HG03432 (cell line): ENCODE data around the gene GIPC3.
"Not testable (repeated sequence)": the region's sequence is repeated elsewhere in the genome, so short reads cannot be mapped to it uniquely, and the experiment has no call there.

Source experiments
- ATAC-seq: cut with Tn5 transposase; IDR thresholded peaks from one replicate; pipeline ENCODE4 v1.9.1; 2021; ENCODE audit warnings: mild to moderate bottlenecking, moderate library complexity; ENCODE audit not compliant: unreplicated experiment

The GIPC3 gene

DNA sequence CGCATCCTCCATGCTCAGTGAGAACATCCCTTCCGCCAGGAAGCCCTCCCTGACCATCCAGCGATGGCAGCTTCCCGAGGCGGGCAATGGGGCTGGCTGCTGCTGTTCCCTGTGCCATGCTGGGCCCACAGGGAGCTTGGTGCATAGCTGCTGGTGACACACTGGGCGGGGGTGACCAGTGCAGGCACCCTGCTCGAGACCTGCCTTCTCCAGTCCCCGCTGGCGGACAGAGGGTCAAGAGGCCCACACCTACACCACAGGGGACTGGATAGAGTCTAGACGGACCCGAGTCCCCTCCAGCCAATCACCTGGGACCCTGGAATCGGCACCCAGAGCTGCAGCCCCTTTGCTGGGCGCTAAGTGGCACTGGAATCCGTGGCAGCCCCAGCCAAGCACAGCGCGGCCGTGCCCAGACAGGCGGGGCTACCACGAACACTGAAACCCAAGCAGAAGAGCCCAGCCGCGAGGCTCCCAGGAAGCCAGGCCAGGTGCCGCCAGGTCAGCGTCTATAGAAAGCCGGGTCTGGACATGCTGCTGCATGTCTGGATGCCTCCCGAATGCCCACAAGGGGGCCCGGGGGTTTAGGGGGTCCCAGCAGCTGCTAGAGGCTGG lies 30.4 kb downstream of the GIPC3 start:
- ATAC-seq, result no peak

DNA sequence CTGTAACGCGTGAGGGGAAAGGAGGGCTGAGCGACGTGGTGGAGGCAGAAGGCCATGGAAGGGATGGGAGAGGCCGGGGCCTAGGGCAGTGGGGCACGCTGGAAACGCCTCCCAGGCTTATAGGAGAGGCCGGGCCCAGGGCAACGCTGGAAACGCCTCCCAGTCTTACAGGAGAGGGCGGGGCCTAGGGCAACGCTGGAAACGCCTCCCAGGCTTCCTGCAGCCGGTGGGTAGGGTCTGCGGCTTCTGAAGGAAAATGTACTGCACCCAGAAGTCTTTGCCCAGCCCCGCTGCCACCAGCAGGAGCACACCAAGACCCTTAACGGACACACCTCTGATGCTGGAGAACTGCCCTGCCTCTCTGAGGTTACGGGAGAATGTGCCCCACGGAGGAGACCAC lies 32.2 kb downstream of the GIPC3 start:
- ATAC-seq, result no peak

GRCh38 chr19:3618144-3618810 lies 33.0 kb downstream of the GIPC3 start:
- no peak for ATAC-seq

DNA sequence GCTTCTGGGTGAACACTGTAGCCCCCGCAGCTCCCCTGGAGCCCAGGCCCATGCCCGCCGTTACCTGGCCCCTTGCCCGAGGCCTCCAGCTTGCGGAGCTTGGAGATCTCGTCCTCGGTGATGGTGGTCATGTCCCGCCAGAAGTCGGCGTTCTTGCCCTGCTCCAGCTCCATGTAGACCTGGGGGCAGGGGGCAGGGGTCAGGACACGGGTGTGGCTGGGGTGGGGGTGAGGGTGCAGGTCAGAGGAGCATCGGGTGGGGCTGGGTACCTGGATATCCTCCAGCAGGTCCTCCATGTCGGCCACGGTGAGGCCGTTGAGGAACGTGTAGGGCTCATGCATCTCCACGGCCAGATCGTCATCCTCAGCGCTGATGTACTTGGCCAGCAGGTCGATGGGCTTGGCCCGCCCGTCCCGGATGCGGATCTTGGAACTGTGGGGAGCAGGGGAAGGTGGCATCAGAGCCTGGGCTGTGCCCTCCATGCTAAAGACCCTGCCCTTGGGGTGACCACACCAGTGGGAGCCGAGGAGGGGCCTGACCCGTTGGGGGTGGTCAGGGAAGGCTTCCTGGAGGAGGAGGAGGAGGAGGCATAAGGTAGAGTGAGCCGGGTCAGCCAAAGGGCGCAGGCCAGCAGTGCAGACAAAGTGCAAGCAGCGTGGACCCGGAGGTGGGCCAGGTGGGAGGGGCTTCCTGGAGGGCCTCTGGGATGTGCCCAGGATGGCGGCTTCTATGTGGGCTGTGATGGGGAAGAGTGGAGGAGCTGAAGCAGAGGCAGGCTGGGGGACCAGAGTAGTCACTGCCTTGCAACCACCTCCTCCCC lies 33.7 kb downstream of the GIPC3 start:
- ATAC-seq, result no peak

- ATAC-seq, result no peak
Observed at GRCh38 chr19:3619631-3620012, 34.3 kb downstream of the GIPC3 start.

GRCh38 chr19:3620145-3620816 lies 35.0 kb downstream of the GIPC3 start:
- no peak for ATAC-seq

DNA sequence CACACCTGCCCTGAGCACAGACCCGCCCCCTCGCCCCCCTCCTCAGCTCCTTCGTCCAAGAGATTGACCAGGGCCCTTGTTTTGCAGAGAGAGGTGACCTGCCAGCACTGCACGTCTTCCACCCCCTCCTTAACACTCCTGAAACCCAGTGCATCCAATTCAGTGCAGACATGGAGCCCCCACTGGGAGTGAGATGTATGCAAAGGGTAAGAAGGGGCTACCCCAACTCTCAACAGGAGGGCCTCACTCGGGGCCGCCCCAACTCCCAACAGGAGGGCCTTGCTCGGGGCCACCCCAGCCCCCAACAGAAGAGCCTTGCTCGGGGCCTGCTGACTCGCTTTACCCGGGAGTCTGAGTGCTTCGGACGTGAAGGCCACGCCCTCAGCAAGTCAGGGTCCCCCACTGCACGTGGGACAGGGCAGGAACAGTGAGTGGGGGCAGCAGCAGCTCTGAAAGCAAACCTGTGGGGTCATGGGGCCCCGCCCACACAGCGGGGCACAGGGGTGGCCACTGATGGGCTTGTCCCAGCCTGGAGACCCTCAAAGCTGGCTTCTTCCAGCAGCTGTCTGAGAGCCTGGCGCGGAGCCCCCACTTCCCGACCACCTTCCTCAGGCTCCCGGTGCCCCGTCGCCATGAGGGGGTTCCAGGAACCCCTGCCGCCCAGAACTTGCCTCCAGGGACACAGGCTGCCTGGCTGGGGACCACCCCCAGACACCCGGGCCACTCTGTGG lies 35.7 kb downstream of the GIPC3 start:
- no peak for ATAC-seq

DNA sequence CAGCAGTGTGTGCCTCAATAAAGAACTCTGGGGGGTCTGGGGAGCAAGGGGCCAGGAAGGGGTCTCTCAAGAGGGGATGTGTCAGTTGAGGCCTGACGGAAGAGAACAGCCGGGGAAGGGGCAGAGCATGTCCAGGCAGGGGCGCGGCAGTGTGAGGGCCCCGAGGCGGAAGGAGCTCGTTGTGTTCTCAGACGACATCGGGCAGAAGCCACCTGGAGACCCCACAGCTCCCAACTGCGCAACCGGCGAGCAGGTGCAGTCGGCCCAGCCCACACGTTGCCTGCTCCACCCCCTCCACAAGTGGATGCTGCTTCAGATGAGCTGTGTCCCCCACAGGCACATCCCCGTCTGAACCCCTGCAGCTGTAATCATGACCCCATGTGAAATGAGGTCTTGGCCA lies 36.4 kb downstream of the GIPC3 start:
- no peak for ATAC-seq

- no peak for ATAC-seq
Observed at GRCh38 chr19:3622224-3622623, 36.9 kb downstream of the GIPC3 start.

DNA sequence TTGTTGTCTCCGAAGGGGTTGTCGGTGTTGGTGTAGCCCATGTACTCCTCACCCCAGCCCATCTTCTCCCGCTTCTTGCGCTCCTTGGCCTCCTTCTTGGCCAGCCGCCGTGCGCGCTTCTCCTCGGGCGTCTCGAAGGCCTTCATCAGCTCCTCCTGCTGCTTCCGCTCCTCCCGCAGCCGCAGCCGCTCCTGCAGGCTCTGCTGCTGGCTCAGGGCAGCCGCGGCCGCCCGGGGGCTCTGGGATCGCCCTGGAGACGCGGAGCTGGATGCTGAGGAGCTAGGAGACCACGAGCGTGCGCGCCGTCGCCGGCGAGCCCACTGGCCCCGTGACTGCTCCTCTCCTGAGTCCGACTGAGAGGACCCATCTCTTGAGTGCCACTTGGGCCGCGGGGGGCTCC lies 38.4 kb downstream of the GIPC3 start:
- ATAC-seq, result no peak

DNA sequence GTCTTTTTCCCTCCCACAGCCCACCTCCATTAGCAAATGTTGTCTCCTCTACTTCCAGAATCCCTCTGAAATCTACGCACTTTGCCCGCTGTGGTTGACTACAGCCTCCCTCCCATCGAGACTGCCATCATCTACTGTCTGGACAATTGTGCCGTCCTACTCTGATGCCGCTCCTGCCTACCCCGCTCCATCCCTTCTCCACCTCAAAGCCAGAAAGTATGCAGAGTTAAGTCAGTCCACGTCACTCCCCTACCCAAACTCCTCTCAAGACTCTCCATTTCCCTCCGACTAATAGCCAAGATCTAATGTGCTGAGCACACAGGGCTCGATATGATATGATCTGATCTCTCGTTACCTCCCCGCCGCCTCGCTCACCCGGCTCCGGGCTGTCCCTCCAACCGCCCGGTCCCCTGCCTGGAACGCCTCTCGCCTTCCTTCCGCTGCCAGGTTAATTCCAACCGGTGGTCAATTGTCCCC lies 40.8 kb downstream of the GIPC3 start:
- peak; percentile 5 for ATAC-seq

DNA sequence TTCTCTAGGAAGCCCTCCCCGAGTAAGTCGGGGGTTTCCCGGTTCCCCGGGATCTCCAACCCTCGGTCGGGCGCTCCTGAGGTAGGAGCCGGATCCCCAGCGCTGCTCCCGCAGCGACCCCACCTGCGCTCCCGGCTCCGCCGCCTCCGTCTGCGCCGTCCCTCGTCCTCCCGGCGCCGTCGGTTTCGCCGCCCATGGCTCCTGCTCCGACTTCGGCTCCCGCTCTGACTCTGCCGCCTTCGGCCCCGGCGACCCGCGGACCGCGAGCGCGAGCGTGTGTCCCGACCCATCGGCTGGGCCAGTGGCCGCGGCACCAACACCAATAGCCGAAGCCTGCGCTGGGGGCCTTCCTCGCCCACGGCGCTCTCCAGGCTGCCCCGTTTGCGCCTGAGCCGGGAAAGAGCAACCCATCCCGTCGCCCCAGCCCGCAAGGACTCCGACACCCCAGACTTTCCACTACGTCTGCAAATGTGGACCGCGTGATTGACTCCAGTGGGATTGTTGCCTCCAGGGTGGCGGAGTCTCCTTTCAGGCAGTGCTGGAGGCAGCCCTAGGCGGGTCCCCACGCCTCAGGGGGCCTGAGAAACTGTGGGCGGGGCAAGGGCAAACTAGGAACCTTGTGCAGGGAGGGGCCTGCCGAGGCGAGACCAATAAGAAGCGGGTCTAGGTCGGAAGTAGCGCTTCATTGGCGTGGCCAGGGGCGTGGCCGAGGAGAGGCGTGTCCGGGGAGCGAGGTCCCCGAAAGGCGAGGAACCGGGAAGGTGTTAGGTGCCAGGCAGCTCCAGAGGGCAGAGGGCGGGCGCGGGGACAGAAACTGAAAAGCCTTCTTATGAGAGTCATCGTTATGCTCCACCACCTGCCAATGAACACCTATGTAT lies 41.4 kb downstream of the GIPC3 start, which contains the start of gene CACTIN:
Gene CACTIN (minus strand): TSS at position 318 of the 878 bp plus-strand sequence. CDS start 28 bp downstream, at position 290.
- ATAC-seq, result peak; percentile 82

DNA sequence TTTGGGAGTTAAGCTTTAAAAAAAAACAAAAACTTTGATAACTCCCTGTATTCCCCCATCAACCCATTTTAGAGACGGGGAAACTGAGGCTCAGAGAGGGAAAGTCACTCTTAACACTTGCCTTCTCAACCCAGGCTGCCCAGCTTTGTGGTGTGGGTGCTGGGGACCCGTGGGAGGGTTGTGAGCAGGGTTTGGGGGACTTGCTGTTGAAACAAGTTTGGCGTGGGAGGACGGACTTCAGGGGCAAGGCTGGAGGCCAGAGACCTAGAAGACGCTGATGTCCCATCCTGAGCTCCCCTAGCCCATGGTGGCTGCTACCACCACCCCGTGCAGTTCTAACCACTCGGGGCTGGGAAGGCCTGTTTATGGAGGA lies 42.1 kb downstream of the GIPC3 start:
- ATAC-seq, result no peak

DNA sequence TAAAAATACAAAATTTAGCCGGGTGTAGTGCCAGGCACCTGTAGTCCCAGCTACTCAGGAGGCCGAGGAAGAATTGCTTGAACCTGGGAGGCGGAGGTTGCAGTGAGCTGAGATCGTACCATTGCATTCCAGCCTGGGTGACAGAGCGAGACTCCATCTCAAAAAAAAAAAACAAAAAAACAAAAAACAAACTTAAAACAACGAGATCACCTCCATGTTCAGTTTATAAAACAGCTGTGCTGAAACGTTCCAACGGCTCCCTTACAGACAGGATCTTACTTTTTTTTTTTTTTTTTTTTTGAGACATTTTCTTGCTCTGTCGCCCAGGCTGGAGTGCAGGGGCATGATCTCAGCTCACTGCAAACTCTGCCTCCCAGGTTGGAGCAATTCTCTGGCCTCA lies 43.5 kb downstream of the GIPC3 start:
- ATAC-seq, result not testable (repeated sequence)

GRCh38 chr19:3631053-3631861 lies 46.0 kb downstream of the GIPC3 start:
- no peak for ATAC-seq

DNA sequence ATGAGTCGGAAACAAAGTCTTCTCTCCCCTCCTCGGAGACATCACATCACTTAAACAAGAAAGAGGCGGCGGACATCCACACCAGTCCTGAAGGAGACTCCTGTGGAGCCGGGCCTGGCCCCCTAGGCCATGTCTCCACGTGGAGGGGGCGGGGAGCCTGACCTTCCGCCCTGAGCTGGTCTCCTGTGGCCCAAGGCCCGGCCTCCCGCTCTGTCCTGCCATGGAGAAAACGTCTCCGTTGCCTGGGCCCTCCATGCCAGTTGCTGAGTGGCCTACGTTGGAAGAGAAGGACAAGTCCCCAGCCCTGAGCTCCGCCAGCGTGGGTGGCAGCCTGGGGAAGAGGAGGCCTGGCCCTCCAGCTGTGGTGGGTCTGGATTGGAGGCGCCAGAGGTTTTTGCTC lies 46.8 kb downstream of the GIPC3 start:
- no peak for ATAC-seq

DNA sequence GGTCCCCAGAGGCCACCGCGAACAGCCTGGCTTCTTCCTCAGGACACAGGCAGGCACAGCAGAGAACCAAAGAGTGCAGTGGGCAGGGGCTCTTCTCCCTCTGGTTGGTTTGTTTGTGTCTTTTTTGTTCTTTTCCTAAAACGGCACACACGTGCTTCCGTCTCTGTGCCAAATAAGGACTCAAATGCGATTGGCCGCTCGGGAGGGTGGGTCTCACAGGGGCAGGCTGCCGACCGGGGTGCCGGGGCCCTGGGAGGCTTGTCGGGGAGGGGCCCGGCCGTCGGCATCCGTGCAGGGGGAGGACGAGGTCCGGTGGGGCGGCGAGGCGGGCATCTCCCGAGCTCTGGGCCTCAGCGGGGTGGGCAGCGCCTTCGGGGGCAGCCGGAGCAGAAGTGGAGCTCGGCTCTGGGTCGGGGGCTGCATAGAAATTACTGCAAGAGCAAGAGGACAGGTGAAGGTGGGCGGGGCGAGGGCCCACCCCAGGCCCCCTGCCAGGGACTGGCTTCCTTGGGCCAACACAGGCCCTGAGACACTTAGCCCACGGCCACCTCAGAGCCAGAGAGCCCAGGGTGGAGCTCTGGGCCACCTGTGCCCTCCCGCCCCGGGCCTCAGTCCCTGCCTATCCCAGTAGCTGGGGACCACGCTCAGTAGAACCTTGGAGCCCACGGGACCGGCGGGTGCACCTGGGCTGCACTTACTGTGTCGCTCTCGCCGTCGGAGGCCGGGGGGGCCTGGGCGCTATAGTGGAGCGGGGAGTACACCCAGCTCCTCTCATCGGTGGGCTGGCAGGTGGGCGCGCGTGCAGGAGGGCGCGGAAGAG lies 47.7 kb downstream of the GIPC3 start:
- no peak for ATAC-seq

DNA sequence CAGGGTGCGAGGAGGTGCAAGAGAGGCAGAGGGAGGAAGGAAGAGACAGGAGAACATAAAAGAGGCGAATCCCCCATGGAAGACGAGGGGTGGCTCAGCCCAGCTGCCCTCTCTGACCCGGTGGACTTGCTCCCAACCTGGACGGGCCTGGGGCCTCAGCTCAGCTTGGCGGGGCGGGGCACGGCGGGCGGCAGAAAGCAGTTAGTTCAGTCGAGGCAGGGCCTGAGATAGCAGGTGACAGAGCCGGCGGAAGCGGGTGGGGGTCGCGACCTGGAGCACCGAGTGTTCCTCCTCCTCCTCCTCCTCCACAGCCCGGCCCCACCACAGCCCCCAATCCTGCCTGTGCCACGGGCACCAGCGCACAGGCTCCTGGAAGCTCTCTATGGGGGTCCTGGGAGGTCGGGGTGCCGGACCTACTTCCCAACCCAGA lies 48.3 kb downstream of the GIPC3 start:
- no peak for ATAC-seq
